Calu3 (cell line): ENCODE results near the gene PLEKHA7. TPM values are rescaled to one million over a fixed set of nuclear protein-coding genes. Genes with fewer than 3 reads are reported as not detected.

Experiments
- BruUV-seq: library from RNA; stranded (reverse); fragments of 400-500 nt; replicated peaks from 2 replicates; lab custom pipeline; 2021; lab: Mats Ljungman, UMichigan
- CTCF ChIA-PET: fragments of 300-600 bp; sonication (Branson Sonifier 250); formaldehyde crosslinking; loops from one replicate; lab custom pipeline; 2022; ENCODE audit warnings: antibody characterized with exemption; lab: Charles Lee
- DNase-seq: peaks from one replicate; pipeline ENCODE4 v3.0.0; 2022
- H3K27ac Mint-ChIP-seq: one replicate; pipeline ENCODE4 v1.8.0; 2022; ENCODE audit warnings: mixed read lengths; ENCODE audit not compliant: unreplicated experiment
- H3K27me3 Mint-ChIP-seq: one replicate; pipeline ENCODE4 v1.8.0; 2022; ENCODE audit warnings: mixed read lengths; ENCODE audit not compliant: unreplicated experiment
- H3K36me3 Mint-ChIP-seq: one replicate; pipeline ENCODE4 v1.8.0; 2022; ENCODE audit warnings: mild to moderate bottlenecking, moderate library complexity, mixed read lengths; ENCODE audit not compliant: insufficient read depth, unreplicated experiment
- H3K4me1 Mint-ChIP-seq: one replicate; pipeline ENCODE4 v1.8.0; 2022; ENCODE audit warnings: mild to moderate bottlenecking, low read depth, mixed read lengths; ENCODE audit not compliant: unreplicated experiment
- H3K4me3 Mint-ChIP-seq: one replicate; pipeline ENCODE4 v1.8.0; 2022; ENCODE audit warnings: mild to moderate bottlenecking, low read depth, moderate library complexity, mixed read lengths; ENCODE audit not compliant: unreplicated experiment
- H3K9me3 Mint-ChIP-seq: one replicate; pipeline ENCODE4 v1.8.0; 2022; ENCODE audit warnings: low read depth, mixed read lengths; ENCODE audit not compliant: unreplicated experiment
- CTCF ChIP-seq: fragments of 200-600 bp; IDR thresholded peaks from one replicate; pipeline ENCODE4 v1.8.0; 2022; ENCODE audit warnings: antibody characterized with exemption; ENCODE audit not compliant: unreplicated experiment
- intact Hi-C: fragments of 100-400 bp; cut with micrococcal nuclease; formaldehyde crosslinking; loops from one replicate; pipeline ENCODE4 v1.10.0; 2022; ENCODE audit not compliant: unreplicated experiment
- total RNA-seq: library from RNA; stranded (reverse); gene quantifications from 2 replicates; pipeline ENCODE4 v1.2.3, GENCODE V29; 2022

The PLEKHA7 gene
- total RNA-seq, 1 experiment from 2014 or later = 138 TPM

DNA sequence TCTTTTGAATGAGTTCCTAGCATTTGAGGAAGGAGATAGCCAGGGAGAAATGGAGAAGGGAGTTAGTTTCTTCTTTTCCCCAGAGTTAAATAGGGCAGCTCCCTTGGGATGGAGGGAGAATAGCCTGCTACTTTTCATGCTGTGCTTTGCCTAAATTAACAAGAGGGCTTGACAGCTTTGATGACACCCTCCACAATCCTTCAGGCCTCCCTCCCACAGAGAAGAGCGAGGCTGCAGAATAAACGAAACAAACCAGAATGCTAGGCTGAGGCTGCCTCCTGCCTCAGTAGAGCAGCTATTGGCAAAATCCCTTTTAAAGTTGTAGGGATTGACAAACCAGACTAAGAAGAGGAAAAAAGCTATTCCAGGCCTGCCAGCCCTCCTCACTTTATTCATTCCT, 181.2 kb downstream of the PLEKHA7 start:
- Mint-ChIP-seq H3K27me3 (no peaks in the 10 kb centered on the region), H3K9me3 (no peaks in the 10 kb centered on the region), H3K4me1 (peaks cover 28% of the 10 kb centered on the region), H3K27ac (peak overlapping the region; percentile 74), H3K36me3 (peaks cover 47% of the 10 kb centered on the region), H3K4me3 (no peak overlapping the region)
- BruUV-seq = no TSS peak
- intact Hi-C loops = no loop called here
- CTCF ChIA-PET = interaction anchor here (1.6 kb wide), 1 partner anchor 11 kb away, joined by 3 read pairs; no protein-coding TSS in a partner anchor
- TF ChIP-seq CTCF = no peak
- DNase-seq = no peak

- H3K9me3 Mint-ChIP-seq = no peaks in the 10 kb centered on the region
- no peak overlapping the region for H3K4me3 Mint-ChIP-seq
- H3K27me3 Mint-ChIP-seq = no peaks in the 10 kb centered on the region
- no peak for TF ChIP-seq CTCF
- H3K27ac Mint-ChIP-seq = no peak overlapping the region
- intact Hi-C loops = no loop called here
- no peak for DNase-seq
- peaks cover 46% of the 10 kb centered on the region for H3K36me3 Mint-ChIP-seq
- peaks cover 32% of the 10 kb centered on the region for H3K4me1 Mint-ChIP-seq
- no TSS peak for BruUV-seq
- CTCF ChIA-PET = no interaction called here
Measured at GRCh38 chr11:16832193-16832539, 182.0 kb downstream of the PLEKHA7 start.

DNA sequence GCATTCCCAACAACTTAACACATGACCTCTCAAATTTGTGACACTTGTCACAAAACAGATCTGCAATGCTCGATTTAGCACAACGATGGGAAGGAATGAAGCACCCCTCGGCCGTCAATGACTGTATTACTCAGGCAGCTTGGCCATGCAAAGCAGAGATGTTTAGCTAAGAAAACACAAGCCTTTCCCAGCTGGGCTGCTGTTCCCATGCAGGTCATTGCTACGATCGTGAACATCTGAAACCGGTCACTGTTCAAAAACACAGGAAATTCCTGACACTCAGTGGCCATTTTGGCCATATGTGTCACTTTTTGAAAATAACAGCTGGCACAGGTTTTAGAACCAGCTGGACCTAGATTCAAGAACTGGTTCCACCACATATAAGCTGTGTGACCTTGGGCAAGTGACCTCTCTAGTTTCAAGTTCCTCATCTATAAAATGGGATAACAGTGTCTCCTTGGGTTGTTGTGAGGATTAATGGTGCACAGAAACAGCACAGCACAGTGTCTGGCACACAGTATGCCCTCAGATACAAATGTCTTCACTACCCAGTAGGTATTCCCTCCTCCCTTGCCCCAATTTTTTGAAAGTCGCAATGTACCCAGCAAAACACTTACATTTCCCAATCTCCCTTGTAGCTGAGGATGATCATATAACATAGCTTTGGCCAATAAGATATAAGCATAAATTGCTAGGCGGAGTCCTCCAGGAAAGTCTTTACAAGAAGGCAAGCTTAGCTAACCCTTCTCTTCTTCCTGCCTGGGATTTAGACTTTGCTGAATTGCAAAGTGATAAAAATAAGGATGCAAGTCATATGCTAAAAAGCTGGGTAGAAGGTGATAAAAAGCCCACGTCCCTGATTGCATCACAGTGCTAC, 182.7 kb downstream of the PLEKHA7 start:
- Mint-ChIP-seq H3K36me3 (peaks cover 46% of the 10 kb centered on the region), H3K4me1 (peaks cover 38% of the 10 kb centered on the region), H3K27ac (no peak overlapping the region), H3K9me3 (no peaks in the 10 kb centered on the region), H3K27me3 (no peaks in the 10 kb centered on the region), H3K4me3 (no peak overlapping the region)
- no peak for DNase-seq
- no peak for TF ChIP-seq CTCF
- no TSS peak for BruUV-seq
- intact Hi-C loops = no loop called here
- CTCF ChIA-PET = interaction anchor here (1.2 kb wide), 1 partner anchor 26 kb away, joined by 4 read pairs; no protein-coding TSS in a partner anchor

GRCh38 chr11:16827139-16827538, 187.1 kb downstream of the PLEKHA7 start:
- H3K36me3 Mint-ChIP-seq = peaks cover 58% of the 10 kb centered on the region
- H3K4me3 Mint-ChIP-seq = no peak overlapping the region
- intact Hi-C loops = loop anchor here (10.0 kb wide), 1 partner anchor 238 kb away; no protein-coding TSS in a partner anchor
- no peak for TF ChIP-seq CTCF
- H3K4me1 Mint-ChIP-seq = peaks cover 47% of the 10 kb centered on the region
- H3K9me3 Mint-ChIP-seq = no peaks in the 10 kb centered on the region
- no peak for DNase-seq
- CTCF ChIA-PET = no interaction called here
- H3K27ac Mint-ChIP-seq = peak overlapping the region; percentile 54
- no peaks in the 10 kb centered on the region for H3K27me3 Mint-ChIP-seq
- BruUV-seq = no TSS peak
